SK-N-SH (cell line): ENCODE results near the gene CXCL17. TPM values are rescaled to one million over a fixed set of nuclear protein-coding genes. Genes with fewer than 3 reads are reported as not detected.
A peak's percentile ranks its signal among the peaks of the same experiment; 100 is the strongest.

ENCODE experiments used
- CTCF ChIA-PET: fragments of 300-600, 350-600 bp; formaldehyde crosslinking; extraction: SDS; loops from one replicate; lab custom pipeline; 2021; lab: Yijun Ruan, JAX
- POLR2A ChIA-PET: fragments of 350-600 bp; sonication (Branson Sonifier 250); formaldehyde crosslinking; extraction: SDS; loops from one replicate; lab custom pipeline; 2020; ENCODE audit warnings: antibody characterized with exemption, inconsistent platforms; lab: Yijun Ruan, JAX
- DNase-seq: peaks from one replicate; pipeline ENCODE4 v3.0.0; 2012
- H2AFZ ChIP-seq: fragments of 200-600 bp; sonication (generic); 2 replicates; pipeline ENCODE4 v1.8.1; 2016; ENCODE audit warnings: antibody characterized with exemption, mild to moderate bottlenecking, low read depth
- H3F3A ChIP-seq: fragments of 200-600 bp; sonication (generic); replicated peaks from 2 replicates; pipeline ENCODE3; 2016; ENCODE audit warnings: antibody characterized with exemption, mild to moderate bottlenecking; ENCODE audit not compliant: insufficient read depth
- H3K27ac ChIP-seq, 2 experiments: fragments of 200-500 bp in 1 of 2; fragments of 200-600 bp in 1 of 2; sonication (Bioruptor generic) in 1 of 2; sonication (generic), shearing (Covaris generic) in 1 of 2; 2 replicates each; pipeline versions ENCODE4 v1.5.1 to v1.6.1; 2014 to 2016; ENCODE audit warnings: low read depth in 2 of 2, inconsistent platforms in 1 of 2, low read length in 1 of 2, mild to moderate bottlenecking in 1 of 2, mixed read lengths in 1 of 2
- H3K27me3 ChIP-seq: fragments of 200-600 bp; sonication (generic), shearing (Covaris generic); 2 replicates; pipeline ENCODE4 v1.6.1; 2016; ENCODE audit warnings: mixed run types; ENCODE audit not compliant: insufficient read depth
- H3K36me3 ChIP-seq, 2 experiments: fragments of 200-500 bp in 1 of 2; fragments of 200-600 bp in 1 of 2; sonication (Bioruptor generic) in 1 of 2; sonication (generic) in 1 of 2; replicated peaks in 1 of 2; 2 replicates each; pipeline versions ENCODE3 to v1.5.1; 2014 to 2016; ENCODE audit warnings: low read length in 1 of 2, mild to moderate bottlenecking in 1 of 2; ENCODE audit not compliant: insufficient read depth in 2 of 2, control insufficient read depth in 1 of 2
- H3K4me1 ChIP-seq, 2 experiments: fragments of 200-500 bp in 1 of 2; fragments of 200-600 bp in 1 of 2; sonication (Bioruptor generic) in 1 of 2; sonication (generic), shearing (Covaris generic) in 1 of 2; 2 replicates each; pipeline versions ENCODE4 v1.5.1 to v1.6.1; 2014 to 2016; ENCODE audit warnings: low read depth in 1 of 2, low read length in 1 of 2, mixed run types in 1 of 2; ENCODE audit not compliant: insufficient read depth in 2 of 2, control insufficient read depth in 1 of 2
- H3K4me2 ChIP-seq: fragments of 200-600 bp; sonication (generic), shearing (Covaris generic); 2 replicates; pipeline ENCODE4 v1.6.1; 2017; ENCODE audit warnings: mixed run types
- H3K4me3 ChIP-seq, 2 experiments: fragments of 200-500 bp in 1 of 2; fragments of 200-600 bp in 1 of 2; sonication (Bioruptor generic) in 1 of 2; sonication (generic), shearing (Covaris generic) in 1 of 2; 2 replicates each; pipeline versions ENCODE4 v1.5.1 to v1.8.1; 2014 to 2016; ENCODE audit warnings: low read depth in 2 of 2, inconsistent platforms in 1 of 2, low read length in 1 of 2, mild to moderate bottlenecking in 1 of 2, mixed read lengths in 1 of 2, moderate library complexity in 1 of 2
- H3K79me2 ChIP-seq: fragments of 200-600 bp; sonication (generic); 2 replicates; pipeline ENCODE4 v1.8.1; 2017; ENCODE audit warnings: mild to moderate bottlenecking; ENCODE audit not compliant: insufficient read depth
- H3K9ac ChIP-seq: fragments of 200-600 bp; sonication (generic); 2 replicates; pipeline ENCODE4 v1.6.1; 2017; ENCODE audit warnings: mixed run types
- H3K9me2 ChIP-seq: fragments of 200-600 bp; sonication (generic); 2 replicates; pipeline ENCODE4 v1.6.1; 2017; ENCODE audit warnings: mixed run types
- H3K9me3 ChIP-seq: fragments of 200-600 bp; sonication (generic); 2 replicates; pipeline ENCODE4 v1.6.1; 2017; ENCODE audit warnings: mixed run types, mild to moderate bottlenecking, moderate library complexity
- H4K20me1 ChIP-seq: fragments of 200-600 bp; sonication (generic); 2 replicates; pipeline ENCODE4 v1.6.1; 2017; ENCODE audit warnings: mild to moderate bottlenecking, mixed run types; ENCODE audit not compliant: insufficient read depth
- CTCF ChIP-seq: fragments of 200-600 bp; sonication (generic); IDR thresholded peaks from 2 replicates; pipeline ENCODE4 v1.6.1; 2017; ENCODE audit warnings: antibody characterized with exemption, mild to moderate bottlenecking, moderate library complexity
- ELF1 ChIP-seq: IDR thresholded peaks from 2 replicates; pipeline ENCODE4 v1.4.0; 2012
- EP300 ChIP-seq, 2 experiments: IDR thresholded peaks; 2 replicates each; pipeline versions ENCODE4 v1.4.0 to v1.6.1; 2012; ENCODE audit warnings: borderline replicate concordance in 1 of 2, low read depth in 1 of 2, low read length in 1 of 2
- EZH2phosphoT487 ChIP-seq: fragments of 200-600 bp; sonication (generic); IDR thresholded peaks from 2 replicates; pipeline ENCODE4 v1.6.1; 2017; ENCODE audit warnings: low read depth, mixed run types, mild to moderate bottlenecking, antibody characterized with exemption, moderate library complexity, borderline replicate concordance
- FOSL2 ChIP-seq: IDR thresholded peaks from 2 replicates; pipeline ENCODE4 v1.4.0; 2012; ENCODE audit warnings: low read depth, mild to moderate bottlenecking, moderate library complexity, borderline replicate concordance
- IRF3 ChIP-seq: fragments of 150-350 bp; IDR thresholded peaks from 2 replicates; pipeline ENCODE4 v1.6.1; 2016; ENCODE audit warnings: mild to moderate bottlenecking, low read depth, low read length
- MEF2A ChIP-seq: IDR thresholded peaks from 2 replicates; pipeline ENCODE4 v1.4.0; 2012; ENCODE audit warnings: low read depth, borderline replicate concordance
- NFIC ChIP-seq: IDR thresholded peaks from 2 replicates; pipeline ENCODE4 v1.4.0; 2012; ENCODE audit warnings: borderline replicate concordance
- RXRA ChIP-seq: IDR thresholded peaks from 2 replicates; pipeline ENCODE4 v1.4.0; 2012; ENCODE audit warnings: low read depth, mild to moderate bottlenecking, borderline replicate concordance
- SIN3A ChIP-seq: IDR thresholded peaks from 2 replicates; pipeline ENCODE4 v1.6.1; 2012; ENCODE audit warnings: low read depth, mild to moderate bottlenecking, low read length, moderate library complexity, borderline replicate concordance
- TEAD4 ChIP-seq: IDR thresholded peaks from 2 replicates; pipeline ENCODE4 v1.4.0; 2012; ENCODE audit warnings: mild to moderate bottlenecking, borderline replicate concordance; ENCODE audit not compliant: insufficient read depth
- USF1 ChIP-seq: IDR thresholded peaks from 2 replicates; pipeline ENCODE4 v1.4.0; 2012; ENCODE audit warnings: low read depth, borderline replicate concordance
- ZBTB33 ChIP-seq: IDR thresholded peaks from 2 replicates; pipeline ENCODE4 v1.4.0; 2012; ENCODE audit warnings: low read depth, borderline replicate concordance
- WGBS: methylation state at CpG from one replicate; pipeline ENCODE4 v1.1.6; 2017; ENCODE audit warnings: low lambda C conversion rate; 5-methylcytosine and 5-hydroxymethylcytosine counted together
- polyA plus RNA-seq, 3 experiments: library from polyadenylated mRNA; depleted of rRNA; stranded (reverse); fragments of >200 nt; gene quantifications; 2 replicates each; pipeline ENCODE4 v1.2.3, GENCODE V29; 2012

The CXCL17 gene
- polyA plus RNA-seq, 1 of the 3 experiments (the other 2 are of a cell fraction) = not detected

DNA sequence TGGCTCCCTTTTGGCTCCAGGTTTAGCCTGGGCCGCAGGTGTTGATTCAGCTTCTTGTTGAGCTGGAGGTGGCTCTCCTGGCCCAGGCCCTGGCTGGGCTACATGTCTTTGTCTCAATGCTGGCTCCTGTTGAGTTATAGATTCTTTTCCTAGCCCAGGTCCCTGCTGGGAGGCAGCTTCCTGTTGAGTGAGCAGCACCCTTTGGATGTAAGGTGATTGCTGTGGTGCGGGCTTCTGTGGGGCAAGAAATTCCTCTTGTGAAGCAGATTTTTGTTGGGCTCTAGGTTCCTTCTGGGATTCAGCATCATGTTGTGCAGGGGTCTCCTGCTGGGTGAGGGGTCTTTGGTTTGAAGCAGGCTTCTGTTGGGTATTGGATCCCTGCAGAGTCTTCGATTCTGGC, 16.1 kb downstream of the CXCL17 start:
- no peak overlapping the region for H3K4me3 ChIP-seq
- no peaks in the 10 kb centered on the region for H3K79me2 ChIP-seq
- no peak overlapping the region for H3K9ac ChIP-seq
- POLR2A ChIA-PET = no interaction called here
- no peaks in the 10 kb centered on the region for H3F3A ChIP-seq
- TF ChIP-seq NFIC = no peak
- TF ChIP-seq EP300 (IDR thresholded peaks at IDR 0.05; ENCODE audit: borderline replicate concordance in 1 of 2, low read depth in 1 of 2, low read length in 1 of 2) = no peak
- no peak for TF ChIP-seq ELF1
- no peak for TF ChIP-seq SIN3A
- no peak for TF ChIP-seq RXRA
- no peak for TF ChIP-seq FOSL2
- TF ChIP-seq TEAD4 = no peak
- TF ChIP-seq CTCF = no peak
- TF ChIP-seq, all 33 proteins: peak for 0
- H4K20me1 ChIP-seq = no peaks in the 10 kb centered on the region
- no peaks in the 10 kb centered on the region for H3K9me3 ChIP-seq
- no peak for DNase-seq
- H3K9me2 ChIP-seq = no peaks in the 10 kb centered on the region
- no peak overlapping the region for H3K27ac ChIP-seq
- no peaks in the 10 kb centered on the region for H3K36me3 ChIP-seq
- no peak overlapping the region for H2AFZ ChIP-seq
- no peaks in the 10 kb centered on the region for H3K27me3 ChIP-seq
- peaks cover 0 to 18% of the 10 kb centered on the region in 2 experiments; a peak in 1 of 4 replicates for H3K4me1 ChIP-seq
- no peak overlapping the region for H3K4me2 ChIP-seq
- CTCF ChIA-PET = interaction anchor here (1.4 to 2.8 kb wide), 4 partner anchors 12 to 25 kb away, joined by 4 to 23 read pairs (median 4); no protein-coding TSS in a partner anchor
- 81% methylated on average over 3 of the region's 3 CpGs for WGBS

GRCh38 chr19:42424712-42425131, 18.0 kb downstream of the CXCL17 start:
- Histone ChIP-seq H3K27ac (no peak overlapping the region), H3K27me3 (no peaks in the 10 kb centered on the region), H3F3A (no peaks in the 10 kb centered on the region), H3K79me2 (no peaks in the 10 kb centered on the region), H3K36me3 (no peaks in the 10 kb centered on the region), H3K9me3 (no peaks in the 10 kb centered on the region), H3K4me1 (peaks cover 0 to 21% of the 10 kb centered on the region in 2 experiments; a peak in 1 of 4 replicates), H3K9ac (no peak overlapping the region), H3K4me3 (no peak overlapping the region), H4K20me1 (no peaks in the 10 kb centered on the region), H3K9me2 (no peaks in the 10 kb centered on the region), H2AFZ (no peak overlapping the region)
- peak; percentile 25 for DNase-seq
- CTCF ChIA-PET = interaction anchor here (0.8 to 2.8 kb wide), 7 partner anchors 10 to 27 kb away, joined by 3 to 23 read pairs (median 4); no protein-coding TSS in a partner anchor
- WGBS = 81% methylated on average over 11 of the region's 13 CpGs
- TF ChIP-seq EZH2phosphoT487 = no peak
- TF ChIP-seq MEF2A = no peak
- no peak for TF ChIP-seq USF1
- TF ChIP-seq ZBTB33 = no peak
- no peak for TF ChIP-seq IRF3
- TF ChIP-seq NFIC = no peak
- TF ChIP-seq RXRA = no peak
- no peak for TF ChIP-seq TEAD4
- TF ChIP-seq, all 33 proteins: peak for 0
- POLR2A ChIA-PET = no interaction called here
- no peak overlapping the region for H3K4me2 ChIP-seq
